ENCODE results near the gene TERT.

TERT gene

GRCh38 chr5:1338506-1339070, 43.7 kb upstream of the TERT start:
- TF ChIP-seq CTCF (IDR thresholded peaks at IDR 0.05; ENCODE audit: extremely low read depth, insufficient read depth, missing control alignments), result no peak
- in situ Hi-C loops (cut with MboI; ENCODE audit: low pct_unique_long_range_greater_than_20kb, low sequenced_read_pairs, unreplicated experiment), result no loop called here
- no peak for DNase-seq (ENCODE audit: low spot score)

- DNase-seq (ENCODE audit: low spot score), result no peak
- no peak for TF ChIP-seq CTCF (IDR thresholded peaks at IDR 0.05; ENCODE audit: extremely low read depth, insufficient read depth, missing control alignments)
- in situ Hi-C loops (cut with MboI; ENCODE audit: low pct_unique_long_range_greater_than_20kb, low sequenced_read_pairs, unreplicated experiment), result no loop called here
Measured at GRCh38 chr5:1338196-1338490, 43.3 kb upstream of the TERT start.

GRCh38 chr5:1337489-1338195, 42.8 kb upstream of the TERT start:
- in situ Hi-C loops (cut with MboI; ENCODE audit: low pct_unique_long_range_greater_than_20kb, low sequenced_read_pairs, unreplicated experiment), result no loop called here
- no peak for DNase-seq (ENCODE audit: low spot score)
- no peak for TF ChIP-seq CTCF (IDR thresholded peaks at IDR 0.05; ENCODE audit: extremely low read depth, insufficient read depth, missing control alignments)

- in situ Hi-C loops (cut with MboI; ENCODE audit: low pct_unique_long_range_greater_than_20kb, low sequenced_read_pairs, unreplicated experiment), result no loop called here
- DNase-seq (ENCODE audit: low spot score), result no peak
- TF ChIP-seq CTCF (IDR thresholded peaks at IDR 0.05; ENCODE audit: extremely low read depth, insufficient read depth, missing control alignments), result no peak
Measured at GRCh38 chr5:1336749-1337488, 42.1 kb upstream of the TERT start.

GRCh38 chr5:1336106-1336561, 41.3 kb upstream of the TERT start:
- in situ Hi-C loops (cut with MboI; ENCODE audit: low pct_unique_long_range_greater_than_20kb, low sequenced_read_pairs, unreplicated experiment), result no loop called here
- TF ChIP-seq CTCF (IDR thresholded peaks at IDR 0.05; ENCODE audit: extremely low read depth, insufficient read depth, missing control alignments), result no peak
- DNase-seq (ENCODE audit: low spot score), result no peak

- TF ChIP-seq CTCF (IDR thresholded peaks at IDR 0.05; ENCODE audit: extremely low read depth, insufficient read depth, missing control alignments), result no peak
- no peak for DNase-seq (ENCODE audit: low spot score)
- in situ Hi-C loops (cut with MboI; ENCODE audit: low pct_unique_long_range_greater_than_20kb, low sequenced_read_pairs, unreplicated experiment), result no loop called here
Measured at GRCh38 chr5:1335540-1336095, 40.8 kb upstream of the TERT start.
